GM19463 (cell line): ENCODE results near the gene SCN5A.

Experiments used
- ATAC-seq: cut with Tn5 transposase; IDR thresholded peaks from one replicate; pipeline ENCODE4 v1.9.1; 2021; ENCODE audit warnings: mild to moderate bottlenecking, moderate library complexity; ENCODE audit not compliant: unreplicated experiment

SCN5A gene

DNA sequence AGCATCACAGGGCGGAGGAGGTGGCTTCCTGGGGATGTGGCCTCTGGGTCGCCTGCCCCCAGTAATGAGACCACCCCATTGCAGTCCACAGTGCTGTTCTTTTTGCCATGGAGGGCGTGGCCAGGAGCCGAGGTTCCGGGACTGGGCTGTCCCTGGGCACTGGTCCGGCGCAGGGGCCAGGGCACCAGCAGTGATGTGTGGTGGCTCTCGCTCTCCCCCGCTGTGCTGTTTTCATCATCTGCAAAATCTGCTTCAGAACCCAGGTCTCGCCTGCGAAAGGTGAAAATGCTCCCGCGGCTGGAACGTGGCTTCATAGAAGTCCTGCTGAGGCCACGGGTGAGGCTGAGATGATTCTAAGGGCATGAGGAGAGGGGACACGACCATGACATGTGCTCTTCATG lies 45.8 kb downstream of the SCN5A start:
- ATAC-seq = no peak

DNA sequence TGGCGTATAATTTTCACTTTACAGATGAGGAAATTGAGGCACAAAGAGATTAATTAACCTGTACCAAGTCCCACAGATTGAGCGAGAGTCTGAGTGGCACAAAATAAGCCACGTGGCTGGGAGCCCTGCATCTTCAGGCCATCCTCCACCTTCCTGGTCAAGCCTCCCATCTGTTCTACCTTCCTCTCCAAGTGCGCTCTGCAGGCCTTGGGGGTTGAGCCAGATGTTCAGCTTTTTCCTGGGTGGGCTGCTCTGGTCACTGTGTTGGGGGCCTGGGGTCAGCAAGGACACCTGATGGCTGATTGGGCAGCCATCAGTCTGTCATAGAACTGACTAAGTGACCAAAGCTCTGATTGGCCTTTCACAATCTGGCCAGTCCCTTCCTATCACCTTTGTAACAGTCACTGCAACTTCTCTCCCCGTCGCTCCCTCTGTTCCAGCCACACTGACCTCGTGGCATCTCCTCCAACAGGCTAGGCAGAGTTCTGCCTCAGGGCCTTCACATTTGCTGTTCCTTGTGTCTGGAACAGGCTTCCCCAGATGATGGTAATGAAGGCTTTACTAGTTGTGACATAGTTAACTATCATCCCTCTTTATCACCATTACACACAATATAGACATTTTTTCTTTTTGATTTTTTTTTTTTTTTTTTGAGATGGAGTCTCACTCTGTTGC lies 46.8 kb downstream of the SCN5A start:
- ATAC-seq = no peak

DNA sequence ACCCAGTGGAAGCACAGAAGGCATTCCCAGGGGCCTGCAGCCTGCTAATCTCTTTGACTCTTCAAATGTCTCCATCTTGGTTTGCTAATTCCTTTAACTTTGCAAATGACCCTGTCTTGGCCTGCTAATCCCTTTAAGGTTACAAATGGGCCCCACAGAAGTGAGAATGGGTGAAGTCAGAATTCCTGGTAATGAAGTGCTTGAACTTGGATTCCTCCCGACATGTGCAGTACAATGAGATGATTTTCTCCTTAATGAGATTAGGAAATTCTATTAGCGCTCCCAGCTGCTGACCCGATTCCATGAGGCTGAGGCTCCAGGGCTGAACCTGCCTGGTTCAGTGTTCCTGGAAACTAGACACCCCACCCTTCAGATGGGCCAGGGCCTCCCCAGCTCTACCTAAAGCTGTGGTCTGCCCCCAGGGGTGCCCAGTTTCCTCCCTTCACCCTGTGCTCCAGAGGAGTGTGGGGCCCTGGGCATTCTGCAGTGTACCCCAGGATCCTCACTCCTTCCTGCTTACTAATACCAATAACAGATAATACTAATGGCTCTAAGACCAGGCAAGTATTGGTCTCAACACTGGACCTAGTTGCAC lies 47.4 kb downstream of the SCN5A start:
- ATAC-seq = no peak

DNA sequence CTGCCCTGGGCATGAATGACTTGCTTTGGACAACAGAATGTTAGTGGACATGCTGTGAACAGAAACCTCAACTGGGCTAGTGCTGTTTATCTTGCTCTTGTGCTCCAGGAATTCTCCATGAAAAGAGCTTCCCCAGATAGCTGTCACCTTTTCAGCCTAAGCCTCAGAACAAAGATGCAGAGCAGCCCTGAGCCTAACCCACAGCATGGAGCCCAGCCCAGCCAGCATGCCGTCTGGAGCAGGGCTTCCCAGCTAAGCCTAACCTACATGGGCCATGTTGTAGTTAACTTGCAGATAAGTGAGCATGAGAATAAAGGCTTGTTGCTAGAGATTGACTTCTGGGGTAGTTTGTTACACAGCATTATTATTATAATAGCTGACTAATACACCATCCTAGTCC lies 48.9 kb downstream of the SCN5A start:
- no peak for ATAC-seq

DNA sequence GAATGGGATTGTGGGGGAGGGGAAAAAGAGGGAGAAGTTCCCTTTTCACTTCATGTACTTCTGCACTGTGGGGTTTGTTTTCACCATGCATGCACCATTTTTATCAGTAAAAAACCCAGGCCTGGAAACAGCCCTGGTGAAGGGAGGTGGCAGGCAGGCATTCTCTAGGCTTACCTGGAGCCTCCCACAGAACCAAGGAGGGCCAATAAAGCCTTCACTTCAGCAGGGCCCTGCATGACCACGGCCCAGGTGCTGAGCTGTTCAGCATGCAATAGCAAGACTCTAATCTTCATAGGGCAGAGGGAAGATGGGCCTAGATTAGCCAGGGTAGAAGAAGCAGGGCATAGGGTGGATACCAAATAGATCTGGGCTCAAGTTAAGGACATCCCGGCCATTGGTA lies 49.6 kb downstream of the SCN5A start:
- no peak for ATAC-seq

DNA sequence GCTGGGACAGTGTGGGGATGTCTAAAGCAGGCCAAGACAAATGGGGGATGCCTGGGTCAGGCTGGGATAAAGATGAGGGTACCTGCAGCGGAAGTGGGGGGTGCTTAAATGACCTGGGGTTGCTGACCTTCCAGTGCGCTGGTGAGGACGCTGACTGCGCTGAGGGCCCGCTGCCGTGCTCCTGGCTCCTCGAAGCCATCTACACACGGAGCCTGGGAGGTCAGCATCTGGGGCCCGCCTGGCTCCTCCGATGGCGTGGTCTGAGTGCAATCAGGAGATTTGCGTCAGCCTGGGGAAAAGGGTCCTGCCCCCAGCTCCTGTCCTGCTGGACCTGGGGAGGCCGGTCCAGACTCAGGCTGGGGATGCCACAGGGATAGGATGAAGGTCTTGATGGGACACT lies 50.7 kb downstream of the SCN5A start:
- ATAC-seq = no peak

DNA sequence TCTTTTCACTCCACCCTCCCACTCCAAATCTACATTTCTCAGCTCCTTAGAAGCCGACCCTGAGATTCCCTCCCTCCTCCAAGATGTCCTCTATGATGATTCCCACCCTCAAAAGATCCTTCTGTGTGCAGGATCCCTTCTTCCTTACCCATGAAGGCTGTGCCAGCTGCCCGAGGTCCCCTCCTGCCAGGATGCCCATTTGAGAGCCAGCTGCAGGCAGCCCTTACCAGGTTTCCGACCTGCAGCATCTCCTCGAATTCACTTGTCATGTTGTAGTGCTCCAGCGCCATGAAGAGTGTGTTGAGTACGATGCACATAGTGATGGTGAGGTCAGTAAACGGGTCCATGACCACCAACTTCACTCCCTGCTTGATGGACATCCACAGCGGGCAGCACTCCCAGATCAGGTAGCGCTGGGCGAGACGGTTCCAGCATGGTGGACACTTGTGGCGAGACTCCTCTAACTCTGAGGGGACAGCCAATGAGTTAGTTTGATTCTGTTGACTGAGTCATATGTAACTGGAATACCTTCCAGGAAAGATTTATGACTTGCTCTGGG lies 51.9 kb downstream of the SCN5A start:
- no peak for ATAC-seq

DNA sequence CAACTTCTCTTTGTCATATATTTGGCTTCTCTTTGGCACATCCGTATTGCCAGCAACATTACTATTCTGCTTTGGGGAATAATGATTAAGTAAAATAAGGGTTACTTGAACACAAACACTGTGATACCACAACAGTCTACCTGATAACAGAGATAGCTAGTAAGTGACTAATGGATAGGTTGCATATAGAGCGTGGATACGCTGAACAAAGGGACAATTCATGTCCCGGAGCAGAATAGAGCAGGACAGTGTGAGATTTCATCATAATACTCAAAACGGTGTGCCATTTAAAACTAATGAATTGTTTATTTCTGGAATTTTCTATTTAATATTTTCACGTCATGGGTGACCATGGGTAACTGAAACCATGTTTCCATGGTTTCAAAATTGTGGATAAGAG lies 54.1 kb downstream of the SCN5A start:
- ATAC-seq = no peak

DNA sequence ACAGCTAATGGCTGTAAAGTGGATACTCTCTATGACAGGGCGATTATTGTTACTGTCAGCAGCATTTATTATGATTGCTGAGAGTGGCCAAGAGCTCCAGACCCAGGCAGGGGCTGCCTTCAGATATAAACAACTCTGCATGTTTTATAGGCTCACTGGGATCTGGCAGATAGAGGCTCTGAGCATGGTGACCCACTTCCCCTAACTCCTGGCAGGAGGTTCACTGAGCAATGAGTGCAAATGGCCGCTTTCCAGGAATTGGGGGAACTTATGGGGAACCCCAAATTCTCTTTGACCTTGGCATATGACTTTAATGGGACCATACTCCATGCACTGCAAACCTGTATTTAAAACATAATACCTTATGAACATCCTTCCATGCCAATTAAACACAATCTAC lies 59.0 kb downstream of the SCN5A start:
- no peak for ATAC-seq

DNA sequence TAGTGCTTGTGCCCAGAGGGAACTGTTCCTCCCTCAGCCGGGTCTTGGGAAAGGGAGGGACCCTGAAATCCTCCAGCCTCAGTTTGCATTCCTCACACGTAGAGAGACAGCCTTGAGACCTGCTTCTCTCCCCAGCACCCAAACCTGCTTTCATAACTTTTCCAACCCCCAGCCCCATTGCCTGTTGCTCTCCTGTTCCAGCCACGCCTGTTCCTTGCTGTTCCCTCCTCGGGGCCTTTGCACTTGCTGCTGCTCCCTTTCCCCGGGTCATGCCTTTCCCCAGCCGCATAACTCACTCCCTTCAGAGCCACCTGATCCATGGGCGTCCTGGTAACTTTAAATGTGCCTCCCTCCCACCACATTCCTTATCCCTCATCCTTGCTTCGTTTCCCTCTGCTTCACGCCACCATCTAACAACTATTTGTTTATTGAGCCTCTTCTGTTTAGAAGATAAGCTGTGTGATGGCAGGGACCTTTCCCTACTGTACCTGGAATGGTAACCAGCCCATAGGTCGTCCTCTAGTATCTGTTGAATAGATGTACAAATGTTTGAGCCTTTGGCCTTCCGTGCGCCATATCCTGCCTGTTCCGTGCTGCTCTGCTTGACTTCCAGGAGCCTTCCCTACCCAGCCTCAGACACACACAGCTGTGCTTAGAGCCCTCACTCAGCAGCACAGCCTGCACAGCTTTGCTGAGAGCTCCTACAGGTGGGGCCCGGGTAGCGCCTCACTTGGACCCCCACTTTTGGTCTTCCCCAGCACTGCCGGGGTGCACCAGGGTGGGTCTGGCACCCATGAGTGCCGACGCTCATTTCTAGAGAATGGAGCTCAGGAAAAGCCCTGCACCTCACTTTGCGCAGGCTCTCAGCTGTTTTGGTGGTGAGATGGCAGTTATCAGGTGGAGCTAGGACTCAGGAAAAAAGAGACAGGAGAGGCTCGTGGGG lies 60.2 kb downstream of the SCN5A start:
- no peak for ATAC-seq

DNA sequence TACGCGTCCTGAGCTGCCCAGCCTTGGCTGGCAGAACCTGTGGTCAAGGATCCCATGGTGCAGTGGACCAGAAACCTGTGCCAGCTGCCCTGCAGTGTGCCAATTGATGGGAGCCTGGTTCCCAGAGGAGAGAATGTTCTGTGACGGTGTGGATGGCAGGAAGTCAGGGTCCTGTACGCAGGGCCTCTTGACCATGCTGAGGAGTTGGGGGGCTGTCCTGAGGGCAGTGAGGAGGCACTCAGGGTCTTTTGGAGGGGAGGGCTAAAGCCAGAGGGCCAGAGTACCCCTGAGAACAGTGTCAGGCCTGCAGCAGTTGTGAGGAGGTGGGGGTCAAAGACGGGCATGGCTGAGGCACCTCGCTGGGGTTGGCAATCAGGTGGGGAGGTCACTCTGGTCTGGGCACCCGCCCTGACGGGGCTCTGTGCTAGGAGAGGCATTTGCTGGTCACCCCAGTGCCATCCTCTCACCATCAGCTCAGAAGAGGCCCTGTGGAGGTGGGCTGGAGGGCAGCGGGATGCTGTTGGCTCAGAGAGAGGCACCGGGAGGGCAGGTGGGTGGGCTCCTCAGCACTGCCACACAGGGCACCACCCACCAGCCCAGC lies 61.0 kb downstream of the SCN5A start:
- no peak for ATAC-seq

DNA sequence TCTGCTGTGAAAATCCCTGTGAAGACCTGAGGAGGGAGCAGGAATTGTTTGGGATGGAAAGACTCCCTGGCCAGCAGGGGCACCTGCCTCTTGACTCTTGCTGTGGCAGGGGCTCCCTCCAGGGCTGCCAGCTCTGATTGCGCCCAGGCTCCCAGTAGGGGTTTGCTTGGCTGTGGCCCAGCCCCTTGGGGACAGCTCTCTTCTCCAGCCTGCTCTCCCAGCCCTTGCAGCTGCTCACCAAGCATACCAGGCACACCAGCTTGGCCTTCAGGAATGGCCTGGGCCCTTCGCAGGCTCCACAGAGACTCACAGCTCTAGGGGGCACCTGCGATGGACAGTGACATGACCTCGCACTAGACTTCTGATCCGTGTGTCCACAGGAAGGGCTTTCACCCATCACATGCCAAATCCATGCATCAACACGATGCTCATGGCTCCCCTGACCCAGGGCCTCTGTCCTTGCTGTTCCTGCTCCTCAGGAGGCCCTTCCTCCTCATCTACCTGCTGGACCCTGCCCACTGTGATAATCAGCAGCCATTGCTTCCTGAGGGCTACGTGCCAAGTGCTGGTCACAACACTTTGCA lies 61.8 kb downstream of the SCN5A start:
- ATAC-seq = no peak

DNA sequence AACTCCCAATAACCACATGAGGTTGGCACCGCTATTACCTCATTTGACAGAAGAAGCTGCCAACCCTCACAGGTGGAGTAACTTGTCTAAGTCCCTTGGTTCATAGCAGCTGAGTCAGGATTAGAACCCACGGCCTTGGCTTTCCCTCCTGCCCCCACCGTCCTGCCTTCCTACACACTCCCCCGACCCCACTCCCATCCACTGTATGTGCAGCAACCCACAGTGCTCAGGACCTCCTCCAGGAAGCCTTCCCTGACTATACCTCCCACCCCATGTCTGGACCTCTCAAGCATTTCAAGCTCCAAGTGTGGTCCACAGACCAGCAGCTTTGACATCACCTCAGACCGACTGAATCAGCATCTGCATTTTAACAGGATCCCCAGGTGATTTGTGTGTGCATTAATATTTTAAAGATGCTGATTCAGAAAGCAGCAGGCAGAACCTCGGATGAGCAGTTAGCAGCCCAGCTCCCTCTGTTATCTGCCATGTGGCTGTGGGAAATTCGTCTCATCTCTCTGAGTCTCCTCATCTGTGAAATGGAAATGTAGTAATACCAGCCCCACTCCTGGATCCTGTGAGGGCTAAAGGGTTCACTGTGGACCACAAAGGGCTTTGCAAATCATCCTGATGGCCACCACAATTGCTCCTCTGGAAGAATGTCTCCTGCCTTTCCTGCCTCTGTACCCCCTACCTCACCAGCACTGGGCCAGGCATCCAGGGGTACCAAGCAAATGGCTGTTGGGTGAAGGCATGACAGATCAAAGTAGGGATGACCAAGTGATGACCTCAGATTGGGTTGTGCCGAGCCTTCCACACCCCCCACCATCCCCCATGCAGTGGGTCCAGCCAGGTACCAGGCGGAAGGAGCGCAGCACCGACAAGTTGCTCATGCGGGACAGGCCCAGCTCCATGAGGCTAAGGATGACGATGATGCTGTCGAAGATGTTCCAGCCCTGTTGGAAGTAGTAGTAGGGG lies 62.7 kb downstream of the SCN5A start:
- ATAC-seq = no peak

DNA sequence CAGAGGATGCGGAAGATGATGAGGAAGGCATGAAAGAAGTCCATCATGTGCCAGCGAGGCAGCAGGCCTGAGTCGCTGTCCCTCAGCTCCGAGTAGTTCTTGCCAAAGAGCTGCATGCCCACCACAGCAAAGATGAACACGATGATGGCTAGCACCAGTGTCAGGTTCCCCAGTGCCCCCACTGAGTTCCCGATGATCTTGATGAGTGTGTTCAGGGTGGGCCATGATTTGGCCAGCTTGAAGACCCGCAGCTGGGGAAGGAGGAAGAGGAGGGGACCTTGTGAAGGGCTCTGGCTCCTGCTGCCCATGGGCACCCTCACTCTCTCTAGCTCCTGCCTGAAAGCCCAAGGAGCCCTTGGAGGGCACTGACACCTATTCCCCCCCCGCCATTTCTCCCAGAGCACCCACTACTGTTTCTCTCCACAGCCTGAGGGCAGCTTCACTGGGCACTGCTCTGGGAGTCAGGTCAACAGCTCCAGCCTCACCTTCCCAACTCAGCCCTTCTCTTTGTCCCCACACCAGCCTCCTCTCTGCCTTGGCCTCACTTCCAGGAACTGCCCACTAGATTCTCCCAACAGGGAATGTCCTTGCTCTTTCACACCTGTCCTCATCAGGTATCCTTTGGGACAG lies 63.6 kb downstream of the SCN5A start:
- no peak for ATAC-seq

DNA sequence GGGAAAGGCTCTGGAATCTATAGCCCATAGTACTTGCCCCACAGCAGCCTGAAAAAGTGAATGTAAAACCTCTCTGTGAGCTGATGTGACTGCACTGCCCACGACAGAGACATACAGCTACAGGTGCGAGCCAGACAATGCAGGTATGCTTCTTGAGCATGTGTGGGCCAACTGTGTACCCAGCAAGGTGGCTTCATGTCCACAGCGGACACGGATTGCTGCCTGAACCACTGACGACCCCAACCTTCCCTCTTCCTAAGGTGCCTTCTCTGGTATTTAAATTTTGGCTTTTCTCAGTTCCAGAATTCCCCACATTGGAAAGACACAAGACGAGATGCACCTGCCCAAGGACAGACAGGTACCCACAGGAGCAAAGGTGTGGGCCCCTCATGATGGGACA lies 65.8 kb downstream of the SCN5A start:
- no peak for ATAC-seq

DNA sequence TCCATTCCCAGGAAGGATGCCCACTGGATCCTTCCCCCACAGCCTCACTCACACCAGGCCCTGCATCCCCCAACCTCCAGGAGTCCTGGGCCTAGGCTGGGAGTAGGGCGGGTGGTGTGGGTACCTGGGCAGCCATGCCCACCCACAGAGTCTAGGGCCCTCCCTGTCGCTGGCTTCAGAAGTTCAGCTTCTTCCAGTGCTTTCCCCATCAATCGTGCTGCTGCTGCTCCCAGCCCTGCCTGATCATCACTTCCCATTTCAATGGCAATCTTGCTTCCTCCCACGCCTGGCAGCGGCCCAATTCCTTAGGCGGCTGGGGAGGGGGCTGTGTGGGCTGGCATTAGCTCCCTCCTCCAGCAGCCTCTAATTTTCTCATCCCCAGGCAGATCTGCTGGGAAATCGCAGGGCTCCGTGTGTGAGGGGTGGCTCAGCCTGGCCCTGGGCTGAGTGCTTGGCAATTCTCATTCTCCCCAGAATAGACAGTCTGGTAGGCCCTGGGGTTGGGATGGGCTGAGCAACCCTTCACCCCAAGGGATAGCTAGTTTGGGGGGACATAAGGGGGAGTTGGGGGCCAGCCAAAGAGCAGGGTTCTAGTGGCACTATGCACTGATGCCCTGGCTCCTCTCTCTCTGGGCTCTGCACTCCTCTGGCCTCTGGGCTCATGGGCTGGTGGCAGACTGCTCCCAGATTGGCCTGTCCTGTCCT lies 66.4 kb downstream of the SCN5A start:
- no peak for ATAC-seq

DNA sequence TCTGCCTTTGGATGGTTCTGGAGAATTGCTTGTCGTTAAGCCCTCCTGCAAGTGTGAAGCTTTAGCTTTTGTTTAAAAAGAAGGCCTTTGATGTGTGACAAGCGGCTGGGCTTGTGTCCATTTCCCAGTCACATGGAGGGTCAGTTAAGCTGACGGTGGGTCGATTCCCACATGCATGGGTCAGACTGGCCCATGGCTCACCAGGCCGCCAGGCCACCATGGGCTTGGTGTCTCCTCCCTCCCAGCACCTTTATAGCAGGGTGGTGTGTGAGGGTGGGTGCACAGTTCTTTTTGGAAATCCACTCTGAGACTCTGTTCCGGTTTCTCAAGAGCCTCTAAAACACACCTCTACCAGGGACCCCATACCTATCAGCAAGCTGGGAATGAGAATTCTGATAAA lies 67.2 kb downstream of the SCN5A start:
- ATAC-seq = no peak

DNA sequence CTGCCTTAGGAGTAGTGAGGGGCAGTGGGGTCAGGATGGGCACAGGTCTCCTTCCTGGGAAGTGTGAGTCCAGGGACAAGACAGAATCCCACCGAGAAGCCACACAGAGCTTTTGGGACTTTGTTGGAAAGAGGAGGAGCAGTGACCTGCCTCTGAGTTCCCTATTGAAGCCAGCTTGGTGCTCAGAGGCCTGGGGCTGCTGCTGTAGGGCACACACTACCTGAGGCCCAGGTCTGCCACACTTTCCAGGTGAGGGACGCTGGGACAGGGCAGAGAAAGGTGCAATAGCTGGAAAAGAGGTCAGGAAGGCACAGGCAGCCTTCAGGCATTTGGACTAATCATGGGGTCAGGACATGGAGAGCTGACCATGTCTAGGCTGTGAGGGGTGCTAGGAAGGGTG lies 67.7 kb downstream of the SCN5A start:
- ATAC-seq = no peak
